ENCODE measurements around the gene E2F3. TPM values are rescaled to one million over a fixed set of nuclear protein-coding genes. Genes with fewer than 3 reads are reported as not detected.
A peak's percentile ranks its signal among the peaks of the same experiment; 100 is the strongest.

E2F3 gene
- polyA plus RNA-seq, 10 donors, result 6.9 to 11.6 (median 9.2) TPM

DNA sequence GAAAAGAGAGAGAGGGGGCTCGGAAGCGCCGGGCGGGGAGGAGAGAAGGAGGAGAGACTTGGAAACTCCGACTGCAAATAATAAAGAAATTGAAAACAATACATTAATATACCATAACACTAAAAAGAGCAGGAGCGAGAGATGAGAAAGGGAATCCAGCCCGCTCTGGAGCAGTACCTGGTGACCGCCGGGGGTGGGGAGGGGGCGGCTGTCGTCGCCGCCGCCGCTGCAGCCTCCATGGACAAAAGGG lies 338 bp downstream of the E2F3 start:
- DNase-seq, result no peak

DNA sequence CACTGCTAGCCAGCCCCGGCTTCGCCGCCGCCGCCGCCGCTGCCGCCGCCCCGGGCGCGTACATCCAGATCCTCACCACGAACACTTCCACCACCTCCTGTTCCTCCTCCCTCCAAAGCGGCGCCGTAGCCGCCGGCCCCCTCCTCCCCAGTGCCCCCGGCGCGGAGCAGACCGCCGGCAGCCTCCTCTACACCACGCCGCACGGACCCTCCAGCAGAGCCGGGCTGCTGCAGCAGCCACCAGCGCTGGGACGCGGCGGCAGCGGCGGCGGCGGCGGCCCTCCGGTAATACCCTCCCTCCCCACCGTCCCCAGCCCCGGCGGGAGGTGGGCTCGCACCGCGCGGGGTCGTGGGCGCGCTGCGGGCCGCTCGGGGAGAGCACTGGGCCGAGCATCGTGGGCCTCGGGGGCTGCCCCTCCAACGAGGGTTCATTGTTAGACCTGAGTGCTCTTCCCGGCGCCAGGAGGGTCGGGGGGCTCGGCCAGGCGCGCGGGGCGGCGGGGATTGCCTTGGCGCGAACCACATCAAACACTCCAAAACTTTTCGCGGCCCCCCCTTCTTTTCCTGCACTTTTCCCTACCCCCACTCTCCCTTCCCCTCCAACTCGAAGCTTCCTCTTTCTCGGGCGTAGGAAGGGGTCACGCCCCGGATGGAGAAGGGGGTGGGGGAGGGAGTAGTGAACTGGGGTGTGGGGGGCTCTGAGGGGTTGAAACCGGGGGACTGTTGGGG lies 827 bp downstream of the E2F3 start:
- peak; percentile 38 to 81 (median 65) for DNase-seq

DNA sequence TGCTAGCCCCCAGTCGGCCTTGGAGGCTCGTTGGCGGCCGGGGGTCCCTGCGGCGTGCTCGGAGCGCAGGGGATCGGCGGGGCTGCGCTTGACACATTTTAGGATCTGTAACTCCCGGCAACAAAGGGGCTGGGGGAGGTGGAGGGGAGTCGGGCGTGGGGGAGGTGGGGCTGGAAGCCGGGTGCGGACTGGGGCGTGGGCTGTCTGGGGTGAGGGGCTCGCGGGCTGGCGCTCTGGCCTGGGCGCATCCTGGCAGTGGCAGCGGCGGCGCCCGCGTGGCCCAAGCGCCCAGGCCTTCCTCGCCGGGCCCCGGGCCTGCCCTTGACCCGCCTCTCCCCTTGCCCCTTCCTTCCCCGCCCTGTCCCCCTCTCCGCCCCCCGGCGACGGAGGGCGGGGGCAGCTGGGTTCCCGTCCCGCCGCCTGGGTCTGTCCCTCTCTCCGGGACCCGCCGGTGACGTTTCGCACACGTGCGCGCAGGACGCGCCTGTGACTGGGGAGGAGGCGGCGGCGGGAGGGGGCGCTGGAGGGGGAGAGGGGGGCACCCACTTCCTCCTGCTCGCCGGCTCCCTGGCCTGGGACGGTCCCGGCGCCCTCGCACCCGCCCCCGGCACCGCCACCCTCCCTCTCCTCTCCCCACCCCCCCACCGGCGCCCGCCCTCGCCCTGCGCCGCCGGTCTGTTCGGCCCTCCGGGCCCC lies 1.5 kb downstream of the E2F3 start:
- DNase-seq, result peak; percentile 82 to 90 (median 87)

DNA sequence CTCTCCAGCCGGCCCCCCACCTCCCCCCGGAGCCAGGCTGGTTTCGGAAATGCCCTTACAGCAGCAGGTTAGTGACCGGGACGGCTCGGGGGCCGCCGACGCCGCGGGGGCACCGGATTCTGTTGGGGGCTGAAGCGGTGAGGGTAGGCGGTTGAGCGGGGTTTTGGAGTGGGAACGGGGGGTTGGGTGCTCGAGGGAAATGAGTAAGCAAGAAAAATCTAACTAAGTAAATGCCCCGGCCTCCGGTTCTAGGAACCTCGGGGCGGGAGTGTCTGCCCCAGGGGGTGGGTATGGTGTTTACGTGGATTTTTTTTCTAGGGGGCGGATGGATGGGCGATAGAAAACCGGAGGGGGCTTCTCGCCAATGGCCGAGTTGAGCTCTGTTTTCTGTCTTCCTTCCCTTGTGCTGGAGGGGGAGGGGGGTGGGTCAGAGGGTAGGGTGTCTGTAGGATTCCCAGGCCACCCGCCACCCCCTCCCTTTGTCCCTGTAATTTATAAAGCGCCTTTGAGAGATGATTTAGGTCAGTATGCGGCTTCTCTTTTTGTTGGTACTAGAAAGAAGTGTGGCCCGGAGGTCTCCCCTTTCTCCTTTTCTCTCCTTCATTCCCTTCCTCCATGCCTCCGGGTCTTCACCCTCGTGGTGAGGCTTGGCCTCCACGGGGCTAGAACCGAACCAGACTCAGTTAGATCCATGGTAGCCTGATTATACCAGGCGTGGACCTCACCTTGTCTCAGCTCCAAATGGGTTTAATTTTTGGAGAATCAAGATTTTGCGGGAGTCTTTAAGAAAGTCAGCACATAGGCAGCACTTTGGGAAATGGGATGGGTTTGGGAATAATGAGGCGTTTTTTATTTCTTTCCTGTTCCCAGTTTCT lies 2.3 kb downstream of the E2F3 start:
- DNase-seq, result peak; percentile 52 to 75 (median 53)

DNA sequence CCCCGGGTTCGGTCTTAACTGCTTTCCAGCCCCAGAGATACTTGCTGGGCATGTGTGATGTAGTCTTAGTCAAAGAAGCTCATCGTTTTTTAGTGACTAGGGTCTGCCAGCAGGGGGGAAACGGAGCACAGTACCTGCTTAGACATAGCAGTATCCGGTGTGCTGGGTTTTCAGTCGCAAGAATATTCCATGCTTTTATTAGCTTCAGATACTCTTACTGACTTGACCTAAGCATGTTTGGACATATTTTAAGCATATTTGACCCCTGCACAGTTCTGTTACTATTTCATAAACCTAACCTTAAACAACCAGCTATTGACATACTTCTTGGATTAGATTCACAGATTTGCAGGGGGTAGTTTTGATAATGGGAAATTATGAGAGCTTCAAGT lies 3.0 kb downstream of the E2F3 start:
- peak; percentile 50 to 68 (median 53) for DNase-seq

DNA sequence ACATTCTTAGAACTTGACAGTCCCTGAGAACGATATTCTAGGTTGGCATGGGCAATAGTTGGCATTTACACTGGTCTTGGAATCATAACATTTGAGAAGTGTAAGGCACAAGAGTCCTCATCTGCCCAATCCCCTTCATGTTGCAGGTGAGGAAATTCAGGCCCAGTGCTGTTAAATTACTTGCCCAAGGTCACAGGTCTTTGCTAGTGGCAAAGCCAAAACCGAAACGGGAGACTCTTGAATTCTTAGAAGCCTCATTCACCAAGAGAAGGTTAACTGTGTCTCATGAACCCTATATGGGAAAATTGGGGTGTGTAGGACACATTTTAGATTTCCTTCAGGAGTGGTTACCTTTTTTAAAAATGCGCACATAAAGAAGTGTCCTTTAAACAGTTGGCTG lies 7.2 kb downstream of the E2F3 start:
- DNase-seq, result no peak

DNA sequence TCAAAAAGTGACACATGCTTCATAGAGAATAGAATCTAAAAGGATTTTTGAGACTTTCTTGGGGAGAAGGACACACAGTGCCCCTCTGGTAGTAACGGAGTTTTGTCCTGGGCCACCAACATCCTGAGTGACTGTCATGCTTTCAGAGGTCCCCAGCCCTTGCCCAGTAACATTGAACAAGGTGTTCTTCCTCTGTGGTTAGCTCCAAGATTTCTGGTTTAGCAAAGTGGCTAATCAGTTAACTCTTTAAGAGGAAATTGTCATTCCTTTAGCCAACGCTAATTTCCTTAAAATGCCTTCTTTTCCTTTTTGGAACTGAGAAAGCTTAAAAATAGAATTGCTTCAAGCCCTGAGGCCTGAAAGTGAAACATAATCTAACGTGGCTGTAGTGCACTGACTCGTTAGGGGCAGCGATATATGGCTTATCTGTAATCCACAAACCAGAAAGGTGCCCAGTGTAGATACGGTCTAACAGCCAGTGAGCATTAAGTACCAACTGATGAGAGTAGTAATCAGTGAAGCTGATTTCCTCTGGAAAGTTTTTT lies 7.8 kb downstream of the E2F3 start:
- no peak for DNase-seq

DNA sequence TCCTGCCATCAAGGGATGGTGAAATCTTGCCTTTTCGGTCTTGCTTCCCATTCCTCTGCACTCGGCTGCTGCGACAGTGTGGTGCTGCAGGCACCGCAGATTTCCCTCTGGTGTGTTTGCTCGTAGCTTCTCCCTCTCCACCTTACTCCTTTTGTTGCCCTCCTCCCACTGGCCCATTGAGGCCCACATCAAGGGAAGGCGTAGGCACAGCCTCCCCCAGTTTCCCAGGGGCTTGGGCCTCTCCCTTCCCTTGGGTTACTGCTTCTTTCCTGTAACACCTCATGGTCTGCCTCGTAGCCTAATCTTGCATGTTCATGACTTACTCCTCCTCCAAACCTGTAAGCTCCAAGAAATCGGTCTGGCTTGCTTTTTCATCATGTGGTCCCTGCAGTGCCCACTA lies 9.9 kb downstream of the E2F3 start:
- no peak for DNase-seq

DNA sequence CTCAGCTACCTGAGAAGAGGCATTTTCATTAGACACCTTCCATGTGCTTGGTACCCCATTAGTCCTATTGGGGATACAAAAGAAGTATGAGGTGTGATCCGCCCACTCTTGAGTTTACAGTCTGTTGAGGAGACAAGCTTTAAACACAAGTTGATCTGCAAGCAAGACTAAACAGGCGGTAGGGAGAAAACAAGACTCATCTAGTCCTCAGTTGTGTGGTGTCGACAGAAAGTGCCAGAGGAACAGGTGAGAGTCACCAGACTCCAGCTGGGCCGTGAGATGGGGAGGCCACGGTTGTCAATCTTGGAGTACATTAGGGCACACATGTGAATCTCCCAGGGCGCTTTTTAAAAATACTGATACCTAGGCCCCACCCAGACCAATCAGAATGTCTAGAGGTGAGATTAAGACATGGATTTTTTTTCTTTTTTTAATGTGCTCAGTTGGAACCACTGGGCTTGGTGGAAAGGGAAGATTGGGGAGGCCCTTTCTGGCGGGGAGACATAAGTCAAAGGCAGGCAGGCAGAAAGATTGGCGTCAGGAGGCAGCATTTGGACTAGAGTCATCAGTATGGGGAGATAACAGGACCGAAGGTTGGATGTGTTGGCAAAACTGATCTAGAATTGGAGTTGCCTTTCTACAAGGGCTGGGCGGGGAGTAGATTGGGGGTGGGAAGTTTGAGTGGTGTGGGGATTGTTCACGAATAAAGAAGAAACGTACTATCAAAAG lies 10.4 kb downstream of the E2F3 start:
- no peak for DNase-seq

DNA sequence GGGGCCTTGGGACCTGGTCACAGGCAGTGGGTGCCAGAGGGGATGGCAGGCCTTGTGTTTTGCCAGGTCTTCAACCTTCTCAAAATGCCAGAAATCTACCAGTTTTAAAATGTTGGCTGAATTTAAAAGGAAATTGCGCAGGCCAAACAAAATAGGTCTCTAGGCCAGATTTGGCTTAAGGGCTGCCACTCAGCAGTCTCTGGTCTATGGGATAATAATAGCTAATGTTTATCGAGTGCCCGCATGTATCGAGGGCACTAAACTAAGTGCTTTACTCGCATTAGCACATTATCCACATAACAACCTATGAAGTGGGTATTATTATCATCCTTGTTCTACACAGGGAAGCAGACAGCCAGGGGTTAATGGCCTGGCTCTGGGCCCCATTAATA lies 11.0 kb downstream of the E2F3 start:
- no peak for DNase-seq

DNA sequence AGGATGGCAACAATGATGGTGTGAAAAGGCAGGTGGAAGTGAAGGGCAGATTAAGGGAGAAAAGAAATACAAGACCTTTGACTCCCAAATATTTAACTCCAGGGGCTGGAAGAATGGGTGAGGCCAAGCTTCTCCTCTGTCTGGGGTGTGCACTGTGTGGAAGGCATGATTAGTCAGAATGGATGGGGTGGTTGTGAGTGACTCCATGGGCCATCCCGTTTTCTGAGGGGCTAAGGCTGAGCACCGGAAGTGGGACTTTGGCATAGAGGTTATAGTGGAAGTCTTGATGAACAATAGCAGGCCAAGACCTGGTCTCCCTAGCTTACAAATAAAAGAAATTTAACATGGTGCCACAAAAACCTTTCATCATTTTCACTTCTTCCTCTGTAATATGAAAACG lies 12.1 kb downstream of the E2F3 start:
- DNase-seq, result no peak

DNA sequence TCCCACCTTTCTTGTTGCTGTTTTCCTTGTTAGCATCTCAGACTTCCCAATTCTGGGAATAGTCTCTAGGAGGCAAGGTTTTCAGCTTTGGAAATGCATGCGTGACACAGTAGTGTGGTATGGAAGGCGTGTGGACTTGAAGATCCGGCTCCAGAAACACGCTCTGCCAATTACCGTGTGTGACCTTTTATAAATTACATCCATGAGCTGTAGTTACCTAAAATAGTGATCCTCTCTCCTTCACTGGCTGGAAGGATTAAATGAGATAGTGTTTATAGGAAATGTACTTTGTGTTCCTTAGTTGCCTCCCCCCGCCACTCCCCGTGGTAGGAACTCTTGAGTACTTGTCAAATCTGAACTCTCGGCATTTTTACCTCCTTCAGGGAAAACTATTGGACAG lies 13.0 kb downstream of the E2F3 start:
- DNase-seq, result no peak

DNA sequence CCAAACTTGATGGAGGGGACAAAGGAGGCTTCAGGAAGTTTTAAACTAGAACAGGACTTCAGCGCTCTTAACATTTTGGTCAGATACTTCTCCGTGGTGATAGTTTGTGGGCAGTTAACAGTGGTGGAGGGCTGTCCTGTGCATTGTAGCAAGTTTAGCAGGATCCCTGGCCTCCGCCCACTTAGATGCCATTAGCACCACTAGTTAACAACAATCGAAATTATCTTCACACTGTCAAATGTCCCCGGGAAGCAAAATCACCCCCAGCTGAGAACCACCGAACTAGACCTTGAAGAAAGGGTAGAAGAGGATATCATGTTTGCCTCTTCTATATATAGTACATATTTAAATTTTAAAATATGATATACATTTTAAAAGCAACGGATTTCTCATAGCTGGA lies 13.6 kb downstream of the E2F3 start:
- DNase-seq, result no peak

DNA sequence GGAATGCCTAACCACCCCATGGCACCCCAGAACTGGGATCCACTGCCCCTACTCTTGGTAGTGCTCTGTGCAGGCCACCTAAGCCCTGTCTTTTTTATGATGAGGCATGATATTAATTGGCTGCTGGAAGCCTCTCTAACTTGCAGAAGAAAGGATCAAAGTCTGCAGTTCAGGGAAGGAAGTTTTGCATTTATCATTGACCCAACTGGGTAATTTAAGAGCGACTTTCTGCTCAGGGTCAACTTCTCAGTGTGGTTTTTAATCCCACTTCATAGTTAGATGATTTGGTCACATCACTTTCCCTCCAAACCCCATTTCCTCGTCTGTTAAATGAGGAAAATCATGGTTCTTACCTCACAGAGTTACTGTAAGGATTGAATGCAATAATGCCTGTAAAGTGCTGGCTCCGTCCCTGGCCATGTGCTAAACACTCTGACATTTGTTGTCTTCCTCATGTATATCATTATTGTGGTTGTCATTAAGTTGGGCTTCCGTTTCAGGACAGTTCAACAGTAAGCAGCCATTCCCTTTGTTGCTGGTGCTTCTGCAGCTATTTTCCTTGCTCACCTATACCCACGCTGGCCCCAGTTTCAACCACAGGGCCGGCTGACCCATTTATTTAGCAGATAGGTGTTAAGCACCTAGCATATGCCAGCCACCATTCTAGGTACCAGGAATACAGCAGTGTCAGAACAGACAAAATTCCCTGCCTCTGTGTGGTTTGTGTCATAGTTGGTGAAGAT lies 14.2 kb downstream of the E2F3 start:
- no peak for DNase-seq

DNA sequence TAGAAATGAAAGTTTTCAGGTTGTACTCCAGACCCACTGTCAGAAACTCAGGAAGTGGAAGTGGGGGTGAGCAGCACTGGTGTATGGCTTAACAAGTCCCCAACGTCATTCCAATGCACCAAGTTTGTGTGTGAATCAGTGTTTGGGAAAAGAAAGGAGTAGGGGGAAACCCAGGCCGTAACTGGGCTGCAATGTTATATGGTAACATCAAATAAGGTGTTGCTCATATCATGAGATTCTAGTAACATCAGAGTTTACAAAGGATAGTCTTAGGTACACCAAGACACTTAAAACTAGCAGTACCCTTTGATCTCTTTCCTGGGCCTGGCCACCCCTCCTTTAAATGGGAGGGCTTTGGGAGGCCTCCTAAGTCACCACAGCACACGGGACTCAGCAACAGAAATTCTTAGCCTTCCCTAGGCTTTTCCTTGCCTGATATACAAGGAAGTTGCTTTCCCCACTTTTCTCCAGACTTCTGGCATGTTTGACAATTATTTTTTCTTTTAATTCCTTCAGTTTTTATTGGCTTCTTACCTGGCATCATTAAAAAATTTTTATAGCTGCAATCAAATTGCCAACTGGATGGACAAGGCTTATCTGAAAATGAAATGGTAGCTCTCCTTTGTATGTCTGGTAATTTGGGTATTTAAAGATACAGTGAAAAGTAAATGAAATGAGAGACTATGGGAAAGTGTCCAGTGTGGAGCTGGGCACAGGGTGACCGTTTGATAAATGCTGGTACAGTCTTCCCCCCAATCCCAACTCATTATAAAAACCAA lies 15.1 kb downstream of the E2F3 start:
- DNase-seq, result no peak

DNA sequence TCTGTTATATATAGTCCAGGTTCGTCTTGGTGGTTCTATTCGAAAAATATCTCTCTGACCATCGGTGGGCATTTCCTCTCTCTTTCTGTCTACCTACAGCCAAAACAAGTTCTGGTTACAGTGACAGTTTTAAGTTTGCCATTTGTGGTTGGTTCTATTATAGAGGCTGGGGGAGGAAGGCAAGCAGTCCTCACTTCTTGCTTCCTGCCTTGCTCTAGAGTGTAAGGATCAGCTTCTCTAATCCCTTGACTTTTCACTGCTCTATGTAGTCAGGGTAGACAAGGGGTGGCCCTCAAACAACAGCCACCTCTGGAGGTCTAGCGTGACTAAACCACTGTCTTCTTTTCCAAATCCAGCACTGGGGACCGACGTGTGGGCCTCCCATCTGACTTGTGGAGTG lies 16.1 kb downstream of the E2F3 start:
- DNase-seq, result no peak

DNA sequence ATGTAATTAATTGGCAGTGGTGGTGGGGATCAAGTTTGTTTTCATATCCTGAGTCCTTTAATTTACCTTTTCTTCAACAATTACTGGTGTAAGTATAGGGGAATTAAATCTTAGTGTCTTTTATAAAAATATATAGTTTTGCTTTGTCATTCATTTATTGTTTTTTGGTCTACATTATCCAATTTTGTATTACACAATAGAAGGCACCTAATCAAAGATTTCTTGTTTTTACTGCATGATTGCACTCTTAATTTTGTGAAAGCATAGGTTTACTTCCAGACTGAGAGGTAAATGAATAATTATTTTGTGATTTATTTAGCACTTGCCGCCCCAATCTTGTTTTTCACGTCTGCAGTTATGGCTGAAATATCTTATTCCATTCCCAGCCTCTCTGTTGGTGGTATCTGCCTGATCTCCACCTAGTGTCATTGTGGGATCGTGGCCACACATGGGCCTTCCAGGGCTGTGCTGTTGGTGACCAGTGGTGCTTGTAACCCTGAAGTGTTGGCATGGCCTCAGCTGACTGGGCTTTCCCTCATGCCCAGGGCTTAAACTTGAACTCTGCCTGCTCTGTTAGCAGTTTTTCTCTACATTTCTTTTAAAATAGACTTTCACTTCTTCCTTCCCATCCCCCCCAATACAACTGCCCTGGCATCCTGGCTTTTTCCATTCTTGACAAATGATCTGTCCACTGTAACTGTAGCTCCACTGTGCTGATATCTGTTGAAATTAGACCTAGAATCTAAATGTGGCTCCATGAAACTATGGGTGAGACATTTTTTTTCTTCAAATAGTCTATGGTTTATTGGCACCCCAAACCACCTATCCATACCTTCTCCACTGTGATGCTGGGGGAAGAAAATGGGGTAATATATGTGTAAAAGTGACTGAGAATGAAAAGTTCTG lies 24.8 kb downstream of the E2F3 start:
- DNase-seq, result no peak

DNA sequence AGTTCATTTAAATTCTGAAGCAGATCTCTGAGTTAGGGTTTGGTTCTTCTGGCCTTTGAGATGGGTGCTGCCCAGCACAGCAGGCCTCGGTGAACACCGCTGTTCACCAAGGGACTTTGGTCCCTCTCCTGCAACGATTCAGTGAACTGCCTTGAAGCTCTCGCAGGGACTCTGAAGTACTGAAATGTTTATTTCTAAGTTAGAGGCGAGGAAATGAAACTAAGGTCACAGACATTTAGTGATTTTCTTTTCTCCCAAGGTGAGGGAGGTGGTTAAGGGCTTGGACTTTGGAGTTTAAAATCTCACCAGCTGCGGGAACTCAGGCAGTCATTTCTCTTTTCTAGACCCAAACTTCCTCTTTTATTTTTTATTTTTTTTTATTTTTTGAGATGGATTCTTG lies 26.2 kb downstream of the E2F3 start:
- DNase-seq, result no peak

DNA sequence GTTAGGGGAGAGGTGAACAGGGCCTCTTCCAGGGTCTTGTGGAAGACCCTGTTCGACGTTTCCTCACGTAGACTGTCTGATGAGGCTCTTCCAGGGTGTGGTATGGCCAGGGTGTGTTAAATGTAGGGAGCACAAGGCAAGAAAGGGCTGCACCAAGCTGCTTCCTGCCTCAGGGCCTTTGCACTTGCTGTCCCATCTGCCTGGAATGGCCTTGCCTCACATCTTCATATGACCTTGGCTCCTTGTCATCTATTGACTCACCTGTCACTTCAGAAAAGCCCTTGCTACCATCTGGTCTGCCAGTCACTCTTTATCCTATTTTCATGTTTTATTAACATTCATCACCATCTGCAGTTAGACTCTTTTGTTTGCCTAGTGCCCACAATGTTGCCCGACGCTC lies 31.0 kb downstream of the E2F3 start:
- DNase-seq, result no peak

All from muscle of back (tissue), 11 donors.